ENCODE data around the gene SOD3. TPM values are rescaled to one million over a fixed set of nuclear protein-coding genes. Genes with fewer than 3 reads are reported as not detected.

SOD3 gene
- 100 to 1,000 TPM in 1 of 2 donors, 10 to 100 TPM in 1; 48.9 to 101 TPM for total RNA-seq
- polyA plus RNA-seq = 10 to 100 TPM; 35.7 to 58.8 TPM
- long read RNA-seq, donor 1, transcript SOD3-201 (2 exons, 1,526 nt) = major isoform, 28 of 36 reads
- long read RNA-seq, donor 1, partial matches to known transcripts = 0 of 36 reads
- long read RNA-seq, donor 1, other reads (novel, unspliced or antisense) = 8 of 36 reads
- long read RNA-seq, donor 2, transcript SOD3-201 (2 exons, 1,526 nt) = major isoform, 11 of 11 reads
- long read RNA-seq, donor 2, partial matches to known transcripts = 0 of 11 reads
- long read RNA-seq, donor 2, other reads (novel, unspliced or antisense) = 0 of 11 reads
- long read RNA-seq, donor 3, transcript SOD3-201 (2 exons, 1,526 nt) = major isoform, 6 of 6 reads
- long read RNA-seq, donor 3, partial matches to known transcripts = 0 of 6 reads
- long read RNA-seq, donor 3, other reads (novel, unspliced or antisense) = 0 of 6 reads
- long read RNA-seq, donor 4, partial matches to known transcripts = 0 of 4 reads
- long read RNA-seq, donor 4, other reads (novel, unspliced or antisense) = 0 of 4 reads
- long read RNA-seq, donor 5, transcript SOD3-201 (2 exons, 1,526 nt) = major isoform, 14 of 14 reads
- long read RNA-seq, donor 5, partial matches to known transcripts = 0 of 14 reads
- long read RNA-seq, donor 5, other reads (novel, unspliced or antisense) = 0 of 14 reads

GRCh38 chr4:24794916-24795665, at the start of gene SOD3:
TSS of gene SOD3 (plus strand) at chr4:24795573. CDS start at chr4:24799522, 3,949 bp downstream.
- Histone ChIP-seq H3K27ac (ENCODE audit: low read depth in 1 of 2, low read length in 1 of 2) (peak within 1 kb of the TSS; percentile 59 to 92), H3K4me3 (no peak within 1 kb of the TSS), H3K9ac (ENCODE audit: insufficient read depth in 1 of 2, low read length in 2 of 2) (peak within 1 kb of the TSS in 1 of 2 donors; percentile 64), H3K27me3 (ENCODE audit: control insufficient read depth in 3 of 3, insufficient read depth in 3 of 3, low read length in 2 of 3) (peaks cover 0 to 14% (median 0%) of the 10 kb centered on the region in 3 donors), H3K36me3 (ENCODE audit: control insufficient read depth in 4 of 4, insufficient read depth in 4 of 4, low read length in 4 of 4) (no peaks in the 10 kb centered on the region), H3K4me1 (ENCODE audit: control insufficient read depth in 5 of 5, insufficient read depth in 5 of 5, low read length in 5 of 5) (peaks cover 0 to 20% (median 9%) of the 10 kb centered on the region in 5 donors), H3K9me3 (ENCODE audit: control insufficient read depth in 4 of 4, insufficient read depth in 3 of 4, low read length in 3 of 4) (peaks cover 0 to 7% (median 0%) of the 10 kb centered on the region in 4 donors)
- 42 to 67% methylated on average over 21 of the region's 21 CpGs for WGBS, 2 donors
- peak; percentile 76 to 86 (median 80) for DNase-seq
- no peak for TF ChIP-seq CTCF (IDR thresholded peaks at IDR 0.05; ENCODE audit: control extremely low read depth, extremely low read depth)
- ATAC-seq (ENCODE audit: insufficient read depth, low FRiP score) = peak; percentile 93

- TF ChIP-seq CTCF (IDR thresholded peaks at IDR 0.05; ENCODE audit: control extremely low read depth, extremely low read depth) = no peak
- H3K27me3 ChIP-seq (ENCODE audit: control insufficient read depth in 3 of 3, insufficient read depth in 3 of 3, low read length in 2 of 3) = no peaks in the 10 kb centered on the region
- ATAC-seq (ENCODE audit: insufficient read depth, low FRiP score) (no peak), DNase-seq (no peak)
- no peak overlapping the region for H3K4me3 ChIP-seq
- no peak overlapping the region for H3K9ac ChIP-seq (ENCODE audit: insufficient read depth in 1 of 2, low read length in 2 of 2)
- H3K4me1 ChIP-seq (ENCODE audit: control insufficient read depth in 5 of 5, insufficient read depth in 5 of 5, low read length in 5 of 5) = no peaks in the 10 kb centered on the region
- no peak overlapping the region for H3K27ac ChIP-seq (ENCODE audit: low read depth in 1 of 2, low read length in 1 of 2)
- H3K36me3 ChIP-seq (ENCODE audit: control insufficient read depth in 4 of 4, insufficient read depth in 4 of 4, low read length in 4 of 4) = no peaks in the 10 kb centered on the region
- 84 to 88% methylated on average over 4 of the region's 4 CpGs for WGBS, 2 donors
- peaks cover 0 to 4% (median 0%) of the 10 kb centered on the region in 4 donors for H3K9me3 ChIP-seq (ENCODE audit: control insufficient read depth in 4 of 4, insufficient read depth in 3 of 4, low read length in 3 of 4)
These were observed 48.0 kb upstream of the SOD3 start for GRCh38 chr4:24747234-24747975.

GRCh38 chr4:24748023-24748422, 47.4 kb upstream of the SOD3 start:
- H3K4me1 ChIP-seq (ENCODE audit: control insufficient read depth in 5 of 5, insufficient read depth in 5 of 5, low read length in 5 of 5) = no peaks in the 10 kb centered on the region
- no peak overlapping the region for H3K27ac ChIP-seq (ENCODE audit: low read depth in 1 of 2, low read length in 1 of 2)

More at GRCh38 chr4:24748023-24748422, 47.4 kb upstream of the SOD3 start:
- Histone ChIP-seq H3K9me3 (ENCODE audit: control insufficient read depth in 4 of 4, insufficient read depth in 3 of 4, low read length in 3 of 4) (peaks cover 0 to 4% (median 0%) of the 10 kb centered on the region in 4 donors), H3K4me3 (no peak overlapping the region), H3K27me3 (ENCODE audit: control insufficient read depth in 3 of 3, insufficient read depth in 3 of 3, low read length in 2 of 3) (no peaks in the 10 kb centered on the region), H3K9ac (ENCODE audit: insufficient read depth in 1 of 2, low read length in 2 of 2) (no peak overlapping the region), H3K36me3 (ENCODE audit: control insufficient read depth in 4 of 4, insufficient read depth in 4 of 4, low read length in 4 of 4) (no peaks in the 10 kb centered on the region)
- TF ChIP-seq CTCF (IDR thresholded peaks at IDR 0.05; ENCODE audit: control extremely low read depth, extremely low read depth) = no peak
- WGBS, 2 donors = 85 to 90% methylated on average over 4 of the region's 4 CpGs
- no peak for DNase-seq
- ATAC-seq (ENCODE audit: insufficient read depth, low FRiP score) = no peak
